Measurements from ENCODE around the gene ADORA1. TPM values are rescaled to one million over a fixed set of nuclear protein-coding genes. Genes with fewer than 3 reads are reported as not detected.

The ADORA1 gene
- total RNA-seq, 1 donor from 2014 or later: 4.1 TPM

DNA sequence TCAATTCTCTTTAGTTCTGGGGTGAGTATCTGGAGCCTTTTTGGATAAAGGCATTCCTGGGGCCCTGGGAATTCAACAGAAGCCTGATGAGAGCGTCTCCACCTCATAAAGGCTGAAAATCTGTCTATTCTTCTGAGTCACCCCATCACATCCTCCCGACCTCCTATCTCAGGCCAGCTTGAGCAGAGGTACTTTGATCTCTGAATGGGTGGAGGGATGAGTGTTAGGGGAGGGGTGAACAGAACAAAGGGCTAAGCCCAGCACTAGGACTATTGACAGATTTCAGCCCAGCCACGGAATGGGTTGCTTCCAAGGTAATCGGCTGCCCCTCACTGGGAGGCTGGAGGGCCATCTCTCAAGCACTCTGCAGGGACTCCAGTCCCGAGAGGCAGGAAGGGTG is 50.6 kb downstream of the ADORA1 start:
- intact Hi-C loops (cut with DNase I): no loop called here
- no peak overlapping the region for H3K27ac ChIP-seq
- no peak for ATAC-seq
- no peak overlapping the region for H3K4me3 ChIP-seq
- TF ChIP-seq, protein P1, sequence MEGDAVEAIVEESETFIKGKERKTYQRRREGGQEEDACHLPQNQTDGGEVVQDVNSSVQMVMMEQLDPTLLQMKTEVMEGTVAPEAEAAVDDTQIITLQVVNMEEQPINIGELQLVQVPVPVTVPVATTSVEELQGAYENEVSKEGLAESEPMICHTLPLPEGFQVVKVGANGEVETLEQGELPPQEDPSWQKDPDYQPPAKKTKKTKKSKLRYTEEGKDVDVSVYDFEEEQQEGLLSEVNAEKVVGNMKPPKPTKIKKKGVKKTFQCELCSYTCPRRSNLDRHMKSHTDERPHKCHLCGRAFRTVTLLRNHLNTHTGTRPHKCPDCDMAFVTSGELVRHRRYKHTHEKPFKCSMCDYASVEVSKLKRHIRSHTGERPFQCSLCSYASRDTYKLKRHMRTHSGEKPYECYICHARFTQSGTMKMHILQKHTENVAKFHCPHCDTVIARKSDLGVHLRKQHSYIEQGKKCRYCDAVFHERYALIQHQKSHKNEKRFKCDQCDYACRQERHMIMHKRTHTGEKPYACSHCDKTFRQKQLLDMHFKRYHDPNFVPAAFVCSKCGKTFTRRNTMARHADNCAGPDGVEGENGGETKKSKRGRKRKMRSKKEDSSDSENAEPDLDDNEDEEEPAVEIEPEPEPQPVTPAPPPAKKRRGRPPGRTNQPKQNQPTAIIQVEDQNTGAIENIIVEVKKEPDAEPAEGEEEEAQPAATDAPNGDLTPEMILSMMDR (IDR thresholded peaks at IDR 0.05): no peak
- no peaks in the 10 kb centered on the region for H3K36me3 ChIP-seq
- no peaks in the 10 kb centered on the region for H3K9me3 ChIP-seq
- H3K4me1 ChIP-seq: peaks cover 7% of the 10 kb centered on the region
- no peaks in the 10 kb centered on the region for H3K27me3 ChIP-seq
- no peak for DNase-seq

GRCh38 chr1:203178821-203179666 is 51.5 kb downstream of the ADORA1 start:
- no peaks in the 10 kb centered on the region for H3K27me3 ChIP-seq
- peaks cover 7% of the 10 kb centered on the region for H3K4me1 ChIP-seq
- DNase-seq: no peak
- no peaks in the 10 kb centered on the region for H3K36me3 ChIP-seq
- intact Hi-C loops (cut with DNase I): no loop called here
- no peak overlapping the region for H3K4me3 ChIP-seq
- TF ChIP-seq, protein P1 (IDR thresholded peaks at IDR 0.05): no peak
- no peak overlapping the region for H3K27ac ChIP-seq
- ATAC-seq: no peak
- no peaks in the 10 kb centered on the region for H3K9me3 ChIP-seq

DNA sequence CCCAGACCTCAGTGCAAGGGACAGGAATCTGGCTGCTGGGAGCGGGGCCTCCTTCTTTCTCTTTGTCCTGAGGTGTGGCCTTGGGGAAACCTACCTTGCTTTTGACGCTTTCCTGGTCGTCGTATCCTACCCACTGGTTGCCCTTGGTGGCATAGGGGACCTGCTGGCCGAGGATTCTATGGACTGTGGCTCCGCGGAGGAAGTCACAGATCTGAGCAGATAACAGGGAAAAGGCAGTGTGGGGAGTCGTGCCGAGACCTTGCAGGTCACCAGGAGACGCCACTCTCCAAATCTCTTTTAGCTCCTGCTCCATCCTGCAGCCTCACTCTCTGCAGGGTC is 52.1 kb downstream of the ADORA1 start:
- no peak for ATAC-seq
- Histone ChIP-seq H3K9me3 (no peaks in the 10 kb centered on the region), H3K27ac (no peak overlapping the region), H3K4me1 (peaks cover 7% of the 10 kb centered on the region), H3K4me3 (no peak overlapping the region), H3K27me3 (no peaks in the 10 kb centered on the region), H3K36me3 (no peaks in the 10 kb centered on the region)
- DNase-seq: no peak
- intact Hi-C loops (cut with DNase I): no loop called here
- TF ChIP-seq, protein P1 (IDR thresholded peaks at IDR 0.05): no peak

GRCh38 chr1:203180611-203181330 is 53.2 kb downstream of the ADORA1 start:
- TF ChIP-seq, protein P1 (IDR thresholded peaks at IDR 0.05): no peak
- Histone ChIP-seq H3K4me1 (peaks cover 4% of the 10 kb centered on the region), H3K27me3 (no peaks in the 10 kb centered on the region), H3K27ac (no peak overlapping the region), H3K36me3 (no peaks in the 10 kb centered on the region), H3K4me3 (no peak overlapping the region), H3K9me3 (no peaks in the 10 kb centered on the region)
- intact Hi-C loops (cut with DNase I): no loop called here
- ATAC-seq (no peak), DNase-seq (peak; percentile 19)

GRCh38 chr1:203181586-203182386 is 54.3 kb downstream of the ADORA1 start:
- Histone ChIP-seq H3K27me3 (no peaks in the 10 kb centered on the region), H3K4me3 (no peak overlapping the region), H3K4me1 (peaks cover 6% of the 10 kb centered on the region), H3K27ac (no peak overlapping the region), H3K9me3 (no peaks in the 10 kb centered on the region), H3K36me3 (no peaks in the 10 kb centered on the region)
- DNase-seq (peak; percentile 60), ATAC-seq (no peak)
- TF ChIP-seq, protein P1 (IDR thresholded peaks at IDR 0.05): no peak
- intact Hi-C loops (cut with DNase I): no loop called here

Data from upper lobe of right lung (tissue), 1 donor.